ENCODE data around the gene SPSB1. TPM values are rescaled to one million over a fixed set of nuclear protein-coding genes. Genes with fewer than 3 reads are reported as not detected.
A peak's percentile ranks its signal among the peaks of the same experiment; 100 is the strongest.

SPSB1 gene
- total and polyA plus RNA-seq, 12 donors = 1.4 to 14.0 (median 9.9) TPM

- 0% methylated on average over 9 to 40 of the region's 43 CpGs; no CpG with 5 or more reads in 2 of the 4 donors for WGBS, 4 donors
- H3K27ac ChIP-seq = peak overlapping the region in 3 of 5 donors; percentile 84 to 93 (median 90)
- peaks cover 14 to 36% of the 10 kb centered on the region in 2 donors for H3K4me1 ChIP-seq (replicated peaks in 1 of 2)
- TF ChIP-seq CTCF (IDR thresholded peaks at IDR 0.05) (no peak), POLR2A (IDR thresholded peaks at IDR 0.05) (no peak)
- DNase-seq = no peak
- no peaks in the 10 kb centered on the region for H3K36me3 ChIP-seq (replicated peaks in 1 of 2)
- intact Hi-C loops (cut with DNase I) = no loop called here
- H3K4me3 ChIP-seq = peak overlapping the region; percentile 19 to 94 (median 31)
- H3K27me3 ChIP-seq = no peaks in the 10 kb centered on the region
- peaks cover 0 to 9% (median 0%) of the 10 kb centered on the region in 3 donors for H3K9me3 ChIP-seq (replicated peaks in 1 of 3)
Measured at GRCh38 chr1:9293241-9293532, 493 bp downstream of the SPSB1 start.

- Histone ChIP-seq H3K36me3 (replicated peaks in 1 of 2) (no peaks in the 10 kb centered on the region), H3K4me1 (replicated peaks in 1 of 2) (peaks cover 14 to 36% of the 10 kb centered on the region in 2 donors), H3K4me3 (peak overlapping the region; percentile 19 to 94 (median 31)), H3K27me3 (no peaks in the 10 kb centered on the region), H3K27ac (peak overlapping the region in 3 of 5 donors; percentile 84 to 93 (median 90)), H3K9me3 (replicated peaks in 1 of 3) (peaks cover 0 to 3% (median 0%) of the 10 kb centered on the region in 3 donors)
- peak in 2 of 7 donors; percentile 28 to 38 for DNase-seq
- 5 to 47% (median 12%) methylated on average over 5 to 41 of the region's 41 CpGs for WGBS, 4 donors
- TF ChIP-seq POLR2A (IDR thresholded peaks at IDR 0.05) (no peak), CTCF (IDR thresholded peaks at IDR 0.05) (no peak)
- intact Hi-C loops (cut with DNase I) = no loop called here
Measured at GRCh38 chr1:9293533-9294404, 1.1 kb downstream of the SPSB1 start.

GRCh38 chr1:9294405-9294773 lies 1.7 kb downstream of the SPSB1 start:
- peaks cover 11 to 36% of the 10 kb centered on the region in 2 donors for H3K4me1 ChIP-seq (replicated peaks in 1 of 2)
- DNase-seq = peak in 2 of 7 donors; percentile 42 to 52

More at GRCh38 chr1:9294405-9294773, 1.7 kb downstream of the SPSB1 start:
- no peaks in the 10 kb centered on the region for H3K27me3 ChIP-seq
- H3K36me3 ChIP-seq (replicated peaks in 1 of 2) = no peaks in the 10 kb centered on the region
- peak overlapping the region in 1 of 5 donors; percentile 58 for H3K27ac ChIP-seq
- TF ChIP-seq POLR2A (IDR thresholded peaks at IDR 0.05) (no peak), CTCF (IDR thresholded peaks at IDR 0.05) (no peak)
- intact Hi-C loops (cut with DNase I) = no loop called here
- H3K9me3 ChIP-seq (replicated peaks in 1 of 3) = no peaks in the 10 kb centered on the region
- 25 to 58% (median 40%) methylated on average over 6 of the region's 6 CpGs for WGBS, 4 donors
- H3K4me3 ChIP-seq = peak overlapping the region in 1 of 4 donors; percentile 94
